HG02981 (cell line): ENCODE results near the gene CHSY3.

ENCODE experiments used
- ATAC-seq: cut with Tn5 transposase; IDR thresholded peaks from one replicate; pipeline ENCODE4 v1.9.1; 2021; ENCODE audit warnings: mild to moderate bottlenecking, moderate library complexity; ENCODE audit not compliant: unreplicated experiment

Gene CHSY3

DNA sequence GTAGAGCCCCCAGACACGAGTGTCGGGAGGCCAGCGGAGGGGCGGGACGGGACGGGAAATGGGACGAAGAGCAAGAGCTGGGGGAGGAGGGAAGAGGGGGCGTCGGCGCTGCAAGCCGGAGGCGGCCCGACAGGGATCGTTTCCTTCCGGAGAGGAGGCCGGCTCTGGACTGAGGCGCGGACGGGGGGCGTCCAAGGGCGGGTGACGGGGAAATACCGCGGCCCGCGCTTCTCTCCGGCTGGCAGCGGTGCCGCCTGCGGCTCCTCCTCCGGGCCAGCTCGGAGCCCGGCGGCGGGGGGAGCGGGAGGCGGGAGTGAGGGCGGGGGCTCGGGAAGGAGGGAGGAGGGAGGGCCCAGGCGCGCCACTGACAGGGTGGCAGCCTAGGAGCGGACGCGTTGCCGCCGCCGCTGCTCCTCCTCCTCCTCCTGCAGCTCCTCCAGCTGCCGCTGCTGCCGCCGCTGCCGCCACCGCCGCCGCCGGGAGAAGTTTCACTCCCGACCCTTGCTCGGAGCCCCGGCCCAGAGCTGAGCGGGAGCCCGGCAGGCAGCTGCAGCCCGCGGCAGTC lies at the start of gene CHSY3:
Gene CHSY3 (plus strand): TSS at position 364 of the 565 bp plus-strand sequence.
- ATAC-seq = peak; percentile 54

DNA sequence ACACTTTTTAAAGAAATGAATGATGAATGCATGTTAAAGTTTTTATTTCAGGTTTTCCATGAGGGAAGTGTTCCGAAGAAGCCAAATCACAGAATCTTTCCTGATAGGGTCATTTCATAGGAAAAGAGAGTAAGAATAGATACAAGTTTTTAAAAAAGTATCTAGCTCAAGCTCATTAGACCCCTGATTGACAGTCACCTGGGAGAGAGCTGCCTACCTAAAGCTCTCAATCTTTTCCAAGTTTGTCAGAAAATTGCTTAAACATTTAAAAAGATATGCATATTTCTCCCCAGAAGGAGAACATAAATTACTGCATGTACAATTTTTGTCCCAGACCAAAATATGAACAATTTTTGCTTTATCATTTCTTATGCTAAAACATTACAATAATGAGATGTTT lies 47.9 kb upstream of the CHSY3 start:
- ATAC-seq = no peak

DNA sequence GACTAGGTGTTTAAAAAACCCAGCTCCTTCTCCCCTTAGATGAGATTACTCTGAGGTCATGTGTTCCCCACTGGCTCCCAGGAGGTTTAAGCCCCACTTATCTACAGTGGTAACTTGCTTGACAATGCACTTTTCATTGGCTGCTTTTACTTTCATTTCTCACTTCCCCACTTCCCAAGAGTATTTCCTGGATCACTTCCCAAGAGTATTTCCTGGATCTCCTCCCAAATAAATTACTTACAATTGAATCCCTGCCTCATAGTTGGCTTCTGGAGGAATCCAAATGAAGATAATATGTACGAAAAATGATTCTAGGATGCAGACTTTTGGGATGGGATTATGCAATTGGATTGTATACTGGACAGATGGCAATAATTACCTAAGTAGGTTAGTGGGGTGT lies 47.1 kb upstream of the CHSY3 start:
- no peak for ATAC-seq

DNA sequence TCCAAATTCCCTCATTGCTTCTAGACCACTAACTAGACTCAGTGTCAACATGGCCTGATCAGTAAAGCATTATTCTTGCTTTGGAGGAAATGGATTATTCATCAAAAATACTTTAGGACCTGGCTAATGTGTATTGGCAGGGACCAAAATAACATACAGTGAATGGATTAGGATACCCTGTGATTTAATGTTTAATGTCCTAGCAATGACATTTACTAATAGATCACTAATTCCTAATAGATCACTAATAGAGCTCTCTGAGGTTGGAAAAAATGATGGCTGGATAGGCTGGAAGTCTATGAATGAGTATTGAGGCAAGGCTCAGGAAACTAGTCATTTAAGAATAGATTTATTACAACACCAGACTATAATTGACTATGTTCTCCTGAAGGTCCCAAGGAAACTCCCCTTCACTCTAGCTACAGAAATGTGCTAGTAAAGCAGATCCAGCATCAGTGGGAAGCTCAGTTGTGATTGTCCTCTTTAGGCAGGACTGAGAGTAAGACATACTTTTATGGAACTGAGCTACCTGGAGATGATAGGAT lies 46.1 kb upstream of the CHSY3 start:
- peak; percentile 71 for ATAC-seq

DNA sequence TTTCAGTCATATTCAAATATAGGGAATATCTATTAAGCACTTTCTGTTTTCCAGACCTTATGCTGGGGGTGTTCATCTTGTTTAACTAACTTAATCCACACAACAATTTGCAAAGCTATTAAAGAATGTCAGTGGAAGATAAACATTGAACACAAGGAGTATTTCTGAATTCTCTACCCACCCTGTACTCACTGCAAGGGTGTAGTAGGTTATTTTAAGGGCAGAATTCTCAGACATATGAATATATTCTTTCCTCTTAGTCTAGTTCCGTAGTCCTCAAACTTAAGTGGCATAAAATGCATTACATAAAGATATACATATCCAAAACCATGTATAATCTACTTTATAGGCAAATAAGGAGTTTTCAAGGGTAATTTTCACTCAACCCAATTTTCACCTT lies 19.9 kb upstream of the CHSY3 start:
- no peak for ATAC-seq

DNA sequence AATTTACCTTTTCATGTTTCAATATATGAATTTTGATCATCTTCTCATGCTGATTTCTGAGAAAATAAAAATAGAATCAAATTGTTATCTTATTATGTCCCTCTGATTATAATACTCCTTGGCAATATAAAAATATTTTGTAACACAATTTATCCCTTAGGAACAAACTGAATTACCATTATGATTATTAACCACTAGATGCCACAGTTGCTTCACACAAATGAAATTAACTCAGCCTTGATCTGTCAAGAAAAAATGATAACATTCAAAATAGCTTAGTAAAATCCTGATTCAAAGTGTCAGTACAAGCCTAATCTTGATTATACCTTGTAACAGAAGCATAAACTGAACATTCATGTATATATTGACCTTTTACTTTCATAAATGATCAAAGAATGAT lies 4.8 kb upstream of the CHSY3 start:
- no peak for ATAC-seq

DNA sequence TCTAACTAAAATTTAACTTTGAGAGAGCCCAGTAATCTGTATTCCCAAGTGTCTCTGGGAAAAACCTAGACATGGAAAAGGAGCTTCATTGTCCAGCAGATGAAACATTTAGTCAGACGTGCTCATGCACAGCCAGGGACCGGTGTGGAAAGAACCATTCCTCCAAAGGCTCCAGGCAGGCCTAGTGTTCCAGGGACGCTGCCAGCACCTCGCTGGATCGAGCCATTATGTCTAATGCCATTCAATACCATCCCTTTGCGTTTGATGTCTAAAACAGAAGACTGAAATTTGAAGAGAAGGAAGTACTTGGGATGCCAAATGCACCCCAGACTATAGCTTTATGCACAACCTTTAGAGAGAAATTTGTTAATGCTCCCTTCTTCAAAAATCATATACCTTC lies 1.4 kb upstream of the CHSY3 start:
- no peak for ATAC-seq

DNA sequence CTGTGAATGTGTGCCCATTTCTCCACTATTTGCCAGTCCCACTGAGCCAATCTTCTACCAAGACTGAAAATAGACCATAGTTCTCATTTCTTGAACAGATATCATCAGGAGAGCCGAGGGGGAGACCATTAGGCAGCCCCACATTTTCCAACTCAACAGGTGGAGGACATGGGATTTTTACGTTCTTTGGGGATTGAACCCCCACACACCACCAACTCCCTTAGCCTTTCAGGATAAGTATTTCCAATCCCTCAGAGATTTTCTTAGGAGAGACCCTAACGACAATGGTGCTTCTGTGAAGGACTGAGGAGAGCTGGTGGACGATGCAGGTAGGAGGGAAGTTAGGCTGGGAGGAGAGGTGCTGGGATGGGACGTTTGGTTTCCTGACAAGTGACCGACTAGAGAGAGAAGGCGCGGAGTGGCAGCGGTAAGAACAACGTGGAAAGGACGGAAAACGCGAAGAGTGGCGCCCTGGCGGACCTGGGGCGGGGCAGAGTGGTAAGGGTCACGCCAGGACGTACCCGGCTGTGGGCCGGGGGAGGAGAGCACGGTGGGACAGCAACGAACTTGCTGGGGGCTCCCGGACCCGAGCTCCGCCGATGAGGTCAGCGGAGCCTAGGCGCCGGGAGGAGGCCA lies 681 bp upstream of the CHSY3 start:
- ATAC-seq = no peak

DNA sequence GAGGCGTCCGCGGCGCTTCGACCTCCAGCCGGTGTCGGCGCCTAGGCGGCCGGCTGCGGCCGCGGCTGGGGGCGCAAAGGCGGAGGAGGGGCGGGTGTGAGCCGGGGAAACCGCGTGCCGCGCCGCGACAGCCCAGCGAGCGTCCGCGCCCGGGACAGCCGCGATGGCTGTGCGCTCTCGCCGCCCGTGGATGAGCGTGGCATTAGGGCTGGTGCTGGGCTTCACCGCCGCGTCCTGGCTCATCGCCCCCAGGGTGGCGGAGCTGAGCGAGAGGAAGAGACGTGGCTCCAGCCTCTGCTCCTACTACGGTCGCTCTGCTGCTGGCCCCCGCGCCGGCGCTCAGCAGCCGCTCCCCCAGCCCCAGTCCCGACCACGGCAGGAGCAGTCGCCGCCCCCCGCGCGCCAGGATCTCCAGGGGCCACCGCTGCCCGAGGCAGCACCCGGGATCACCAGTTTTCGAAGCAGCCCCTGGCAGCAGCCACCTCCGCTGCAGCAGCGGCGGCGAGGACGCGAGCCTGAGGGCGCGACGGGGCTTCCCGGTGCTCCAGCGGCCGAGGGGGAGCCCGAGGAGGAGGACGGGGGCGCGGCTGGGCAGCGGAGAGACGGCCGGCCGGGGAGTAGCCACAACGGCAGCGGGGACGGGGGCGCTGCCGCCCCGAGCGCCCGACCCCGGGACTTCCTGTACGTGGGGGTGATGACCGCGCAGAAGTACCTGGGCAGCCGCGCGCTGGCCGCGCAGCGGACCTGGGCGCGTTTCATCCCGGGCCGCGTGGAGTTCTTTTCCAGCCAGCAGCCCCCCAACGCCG lies 605 bp downstream of the CHSY3 start:
- ATAC-seq = peak; percentile 35

DNA sequence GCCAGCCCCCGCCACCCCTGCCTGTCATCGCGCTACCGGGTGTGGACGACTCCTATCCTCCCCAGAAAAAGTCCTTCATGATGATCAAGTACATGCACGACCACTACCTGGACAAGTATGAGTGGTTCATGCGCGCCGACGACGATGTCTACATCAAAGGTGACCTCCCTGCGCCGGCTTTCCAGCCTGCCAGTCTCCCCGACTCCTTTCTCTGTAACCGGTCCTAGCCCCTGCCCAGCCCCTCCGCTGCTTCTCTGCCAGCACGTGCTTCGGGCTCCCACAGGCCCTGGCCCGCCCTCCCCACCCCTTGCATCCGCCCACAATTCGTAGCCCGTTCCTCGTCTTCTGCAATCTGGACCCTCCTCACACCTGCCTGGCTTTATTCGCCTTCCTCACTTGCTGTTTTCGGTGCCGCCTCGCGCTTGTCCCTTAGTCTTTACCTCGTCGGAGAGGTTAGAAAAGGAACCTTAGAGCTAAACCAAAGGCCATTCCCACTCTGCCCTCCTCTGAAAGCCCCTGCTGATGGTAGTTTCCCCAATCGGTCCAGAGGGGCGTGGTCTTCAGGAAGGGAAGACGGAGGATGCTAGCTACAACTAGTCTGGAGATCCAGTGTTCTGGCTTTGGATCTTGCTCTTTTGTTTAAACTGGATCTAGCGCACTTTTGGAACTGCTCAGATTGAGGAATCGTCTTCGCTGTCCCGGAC lies 1.4 kb downstream of the CHSY3 start:
- ATAC-seq = no peak

DNA sequence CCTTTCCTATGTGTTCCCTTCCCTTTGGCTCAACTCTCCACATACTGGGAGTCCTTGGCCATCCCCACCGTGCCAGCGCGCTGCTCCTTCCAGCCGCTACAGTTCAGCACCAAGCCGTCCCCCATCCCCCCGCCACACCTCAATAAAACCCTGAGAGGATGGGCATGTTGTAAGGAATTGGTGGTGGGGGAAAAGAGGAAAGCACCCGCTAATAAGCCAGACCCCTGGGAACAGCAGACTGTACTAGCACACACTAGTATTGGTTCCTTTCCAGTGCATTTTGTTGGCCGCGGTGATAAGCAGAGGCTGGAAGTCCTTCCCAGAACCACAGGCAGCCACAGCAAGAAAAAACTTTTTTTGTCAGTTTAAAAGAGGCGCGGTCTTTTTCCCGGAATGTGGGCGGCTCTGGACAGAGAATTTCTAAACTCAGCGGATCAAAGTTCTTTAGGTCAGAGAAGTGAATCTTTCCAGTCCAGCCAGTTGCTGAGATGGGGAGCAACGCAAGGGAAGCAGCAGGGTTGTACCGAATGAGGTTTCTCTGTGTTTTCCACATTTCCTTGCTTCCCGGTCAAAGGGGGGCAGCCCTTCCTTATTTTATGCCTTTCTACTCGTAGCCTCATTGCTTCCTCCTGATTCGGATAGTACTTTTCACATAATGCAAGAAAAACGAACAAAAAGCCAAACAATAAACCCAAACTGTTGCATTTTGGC lies 2.1 kb downstream of the CHSY3 start:
- ATAC-seq = no peak

DNA sequence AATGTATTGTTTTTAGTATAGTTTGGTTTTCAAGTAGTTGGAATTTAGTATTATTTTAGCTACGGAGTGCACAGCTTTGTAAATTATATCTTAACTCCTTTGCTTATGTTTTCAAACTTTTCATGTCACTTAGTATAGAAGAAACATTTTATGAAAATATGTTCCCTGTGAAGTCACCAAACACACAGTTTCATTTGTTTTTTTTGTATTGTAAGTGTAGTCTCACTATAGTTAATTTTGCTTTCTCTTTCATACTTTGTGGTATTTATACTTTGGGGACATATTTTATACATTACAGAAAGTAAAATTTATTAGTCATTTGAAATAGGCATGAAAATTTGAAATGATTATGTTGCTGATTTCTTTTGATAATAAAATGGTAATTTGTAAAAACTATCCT lies 5.0 kb downstream of the CHSY3 start:
- peak; percentile 46 for ATAC-seq

DNA sequence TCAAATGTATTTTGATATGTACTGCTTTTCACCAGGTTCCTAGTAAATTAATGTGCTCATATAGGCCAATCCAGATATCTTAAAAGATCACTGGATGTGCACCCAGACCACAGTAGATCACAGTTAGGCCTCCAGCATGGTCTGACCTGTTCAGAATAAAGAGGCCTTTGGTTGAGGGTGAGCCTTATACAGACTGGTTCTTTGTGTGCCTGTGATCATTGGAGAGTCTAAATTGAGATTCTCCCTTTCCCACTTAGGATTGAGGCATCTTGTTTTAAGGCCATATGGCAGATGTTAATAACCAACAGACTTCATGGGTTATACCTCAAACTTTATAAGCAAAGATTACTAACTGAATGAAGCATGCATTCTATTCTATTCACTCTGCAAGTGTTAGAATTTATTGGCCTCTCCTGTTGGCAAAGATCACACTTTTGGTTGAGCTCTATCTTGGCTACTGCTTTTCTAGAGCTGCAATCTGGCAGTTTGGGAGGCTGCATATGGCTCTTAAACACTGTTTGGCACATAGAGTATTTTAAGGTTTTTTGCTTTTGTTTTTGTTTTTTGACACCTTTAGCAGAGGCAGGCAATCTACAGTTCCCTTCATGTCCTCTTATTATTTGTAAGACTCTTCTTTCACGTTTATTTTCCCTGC lies 8.5 kb downstream of the CHSY3 start:
- no peak for ATAC-seq

DNA sequence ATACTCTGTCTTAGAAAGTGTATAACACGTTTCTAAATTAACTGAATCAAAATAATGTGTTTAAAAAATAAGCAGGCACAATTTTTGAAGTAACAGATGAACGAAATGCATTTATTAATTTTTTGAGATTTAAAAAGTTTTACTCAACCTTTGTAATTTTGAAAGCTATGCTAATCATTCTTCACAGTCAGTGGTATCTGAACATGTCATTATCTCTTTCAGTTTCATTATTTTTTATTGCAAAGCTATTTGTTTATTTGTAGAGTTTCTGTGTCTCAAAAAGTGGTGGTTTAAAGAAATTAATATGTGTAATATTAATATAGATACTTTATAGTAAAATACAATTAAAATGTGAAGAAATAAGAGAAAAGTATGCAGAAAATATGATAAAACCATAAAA lies 11.2 kb downstream of the CHSY3 start:
- ATAC-seq = no peak

DNA sequence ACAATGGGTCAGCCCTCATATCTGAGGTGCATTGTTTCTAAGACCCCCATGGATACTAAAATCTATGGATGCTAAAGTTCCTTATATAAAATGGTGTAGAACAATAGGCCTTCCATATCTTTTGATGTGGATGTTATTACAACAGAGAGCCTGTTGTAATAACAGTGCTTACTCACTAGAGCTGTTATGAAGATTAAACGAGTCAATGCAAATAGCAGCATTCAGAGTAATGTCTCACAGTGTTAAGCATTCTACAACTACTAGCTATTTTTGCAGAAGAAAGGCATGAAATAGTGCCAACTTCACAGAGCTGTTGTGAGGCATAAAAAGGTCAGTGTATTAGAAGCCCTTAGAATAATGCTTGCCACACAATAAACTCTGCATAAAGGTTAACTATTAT lies 13.0 kb downstream of the CHSY3 start:
- no peak for ATAC-seq

DNA sequence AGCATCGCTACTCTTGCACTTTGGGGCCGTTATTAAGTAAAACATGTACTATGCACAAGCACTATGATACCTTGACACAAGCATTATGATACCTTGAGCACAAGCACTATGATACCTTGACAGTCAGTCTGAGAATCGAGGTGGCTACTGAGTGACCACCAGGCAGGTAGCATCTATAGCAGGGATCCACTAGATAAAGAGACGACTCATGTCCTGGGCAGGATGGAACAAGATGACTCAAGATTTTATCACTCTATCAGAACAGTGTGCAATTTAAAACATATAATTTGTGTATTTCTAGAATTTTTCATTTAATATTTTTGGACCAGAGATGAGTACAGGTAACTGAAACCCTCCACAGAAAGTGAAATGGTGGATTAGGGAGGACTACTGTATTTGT lies 16.9 kb downstream of the CHSY3 start:
- no peak for ATAC-seq

DNA sequence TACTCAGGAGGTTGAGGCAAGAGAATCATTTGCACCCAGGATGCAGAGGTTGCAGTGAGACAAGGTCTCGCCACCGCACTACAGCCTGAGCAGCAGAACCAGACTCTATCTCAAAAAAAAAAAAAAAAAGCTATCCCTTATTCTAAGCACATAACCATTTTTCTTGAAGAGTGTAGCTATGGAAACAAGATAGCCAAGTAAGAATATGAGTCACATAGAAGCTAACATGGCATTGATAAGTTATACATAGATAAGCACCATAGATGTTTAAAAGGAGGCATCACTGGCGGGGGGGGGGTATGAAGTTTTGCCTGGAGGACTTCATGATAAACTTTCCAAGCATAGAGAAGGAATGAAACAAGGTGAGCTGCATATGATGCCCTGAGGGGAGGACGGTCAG lies 26.0 kb downstream of the CHSY3 start:
- no peak for ATAC-seq

DNA sequence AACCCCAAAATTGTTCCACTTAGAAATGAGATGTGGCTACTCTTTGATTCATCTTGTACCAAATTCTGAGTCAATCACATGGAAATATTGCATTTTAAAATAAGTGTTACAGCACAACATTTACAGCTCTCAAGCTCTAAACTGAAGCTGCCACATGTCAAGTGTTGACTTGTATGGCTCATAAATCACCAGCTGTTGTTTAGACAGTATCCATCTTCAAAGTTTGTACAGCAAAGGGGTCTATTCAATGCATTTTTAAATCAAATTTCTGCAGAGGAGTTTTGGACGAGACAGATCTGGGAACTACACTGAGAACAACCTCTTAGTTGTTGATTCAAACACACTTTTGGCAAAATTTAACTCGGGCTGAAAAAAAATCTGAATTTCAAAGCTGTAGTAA lies 31.4 kb downstream of the CHSY3 start:
- no peak for ATAC-seq

DNA sequence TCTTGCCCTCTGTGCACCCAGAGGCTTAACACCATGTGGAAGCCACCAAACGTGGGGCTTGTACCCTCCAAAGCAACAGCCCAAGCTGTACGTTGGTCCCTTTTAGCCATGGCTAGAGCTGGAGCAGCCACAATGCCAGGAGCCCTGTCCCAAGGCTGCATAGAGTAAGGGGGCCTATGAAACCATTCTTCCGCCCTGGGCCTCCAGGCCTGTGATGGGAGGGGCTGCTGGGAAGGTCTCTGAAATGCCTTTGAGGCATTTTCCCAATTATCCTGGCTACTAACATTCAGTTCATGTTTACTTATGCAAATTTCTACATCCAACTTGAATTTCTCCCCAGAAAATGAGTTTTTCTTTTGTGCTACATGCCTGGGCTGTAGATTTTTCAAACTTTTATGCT lies 33.8 kb downstream of the CHSY3 start:
- no peak for ATAC-seq

DNA sequence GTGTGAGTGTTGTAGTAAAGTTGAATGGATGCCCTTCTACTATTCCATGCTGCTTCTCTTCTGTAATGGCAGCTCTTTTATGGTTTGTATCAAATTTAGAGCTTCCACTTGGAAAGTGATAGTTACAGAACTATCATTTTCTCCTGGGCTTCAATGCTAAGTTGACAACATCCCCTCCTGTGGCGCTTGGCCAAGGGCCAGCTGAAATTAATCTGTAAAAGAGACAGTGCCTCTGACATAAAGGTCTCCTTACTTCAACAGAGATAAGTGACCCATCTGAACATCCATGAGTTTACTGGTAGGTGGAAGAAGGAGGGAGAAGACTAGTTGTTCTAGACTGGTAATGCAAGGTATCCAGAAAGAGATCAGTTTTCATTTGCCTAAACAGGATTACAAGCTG lies 39.7 kb downstream of the CHSY3 start:
- ATAC-seq = no peak
